H9 (cell line): ENCODE results near the gene SESN2. TPM values are rescaled to one million over a fixed set of nuclear protein-coding genes. Genes with fewer than 3 reads are reported as not detected.
A peak's percentile ranks its signal among the peaks of the same experiment; 100 is the strongest.

Experiments used
- DNase-seq: peaks from one replicate; pipeline ENCODE4 v3.0.0-alpha.2; 2017
- H2AFZ ChIP-seq: one replicate; pipeline ENCODE4 v1.6.1; 2013; ENCODE audit warnings: mild to moderate bottlenecking, low read length, control low read depth, moderate library complexity
- H2AK5ac ChIP-seq: 2 replicates; pipeline ENCODE4 v1.6.1; 2013; ENCODE audit warnings: low read length, control low read depth, mixed read lengths; ENCODE audit not compliant: insufficient read length
- H2BK120ac ChIP-seq: one replicate; pipeline ENCODE4 v1.6.1; 2013; ENCODE audit warnings: low read depth, mild to moderate bottlenecking, low read length, control low read depth, inconsistent platforms; ENCODE audit not compliant: poor library complexity, severe bottlenecking
- H2BK12ac ChIP-seq: 2 replicates; pipeline ENCODE4 v1.6.1; 2013; ENCODE audit warnings: low read length, control low read depth, mixed read lengths, low read depth; ENCODE audit not compliant: insufficient read length
- H2BK15ac ChIP-seq: 2 replicates; pipeline ENCODE4 v1.6.1; 2013; ENCODE audit warnings: low read depth, low read length, control low read depth
- H2BK20ac ChIP-seq: one replicate; pipeline ENCODE4 v1.6.1; 2013; ENCODE audit warnings: low read depth, mild to moderate bottlenecking, low read length, control low read depth, inconsistent platforms; ENCODE audit not compliant: poor library complexity, severe bottlenecking
- H2BK5ac ChIP-seq: 2 replicates; pipeline ENCODE4 v1.6.1; 2013; ENCODE audit warnings: low read length, control low read depth, mixed read lengths; ENCODE audit not compliant: insufficient read length
- H3K14ac ChIP-seq: 2 replicates; pipeline ENCODE4 v1.6.1; 2013; ENCODE audit warnings: low read length, control low read depth; ENCODE audit not compliant: insufficient read depth
- H3K18ac ChIP-seq: 2 replicates; pipeline ENCODE4 v1.6.1; 2013; ENCODE audit warnings: low read depth, mild to moderate bottlenecking, mixed read lengths, low read length, control low read depth; ENCODE audit not compliant: insufficient read length
- H3K23ac ChIP-seq: 2 replicates; pipeline ENCODE4 v1.6.1; 2013; ENCODE audit warnings: low read length, control low read depth, mixed read lengths, low read depth; ENCODE audit not compliant: insufficient read length
- H3K23me2 ChIP-seq: 2 replicates; pipeline ENCODE4 v1.6.1; 2013; ENCODE audit warnings: low read depth, mild to moderate bottlenecking, mixed read lengths, low read length, control low read depth; ENCODE audit not compliant: insufficient read length, poor library complexity, severe bottlenecking
- H3K27ac ChIP-seq: 2 replicates; pipeline ENCODE4 v1.5.1; 2013; ENCODE audit warnings: low read length, control low read depth, mixed read lengths, low read depth; ENCODE audit not compliant: insufficient read length
- H3K27me3 ChIP-seq: 2 replicates; pipeline ENCODE4 v1.6.1; 2013; ENCODE audit warnings: low read length, control low read depth, inconsistent platforms; ENCODE audit not compliant: insufficient read depth
- H3K4ac ChIP-seq: 2 replicates; pipeline ENCODE4 v1.6.1; 2013; ENCODE audit warnings: low read depth, mild to moderate bottlenecking, control low read depth, inconsistent platforms, low read length, moderate library complexity
- H3K4me1 ChIP-seq: 2 replicates; pipeline ENCODE4 v1.6.1; 2013; ENCODE audit warnings: low read length, control low read depth, inconsistent platforms; ENCODE audit not compliant: insufficient read depth
- H3K4me2 ChIP-seq: 2 replicates; pipeline ENCODE4 v1.6.1; 2013; ENCODE audit warnings: low read length, control low read depth, mixed read lengths; ENCODE audit not compliant: insufficient read length, insufficient read depth
- H3K56ac ChIP-seq: 2 replicates; pipeline ENCODE4 v1.6.1; 2013; ENCODE audit warnings: low read depth, mild to moderate bottlenecking, mixed read lengths, low read length, control low read depth; ENCODE audit not compliant: insufficient read length
- H3K79me1 ChIP-seq: 2 replicates; pipeline ENCODE4 v1.6.1; 2013; ENCODE audit warnings: low read depth, mild to moderate bottlenecking, moderate library complexity, low read length, control low read depth, inconsistent platforms; ENCODE audit not compliant: insufficient read depth, poor library complexity, severe bottlenecking
- H3K79me2 ChIP-seq: 2 replicates; pipeline ENCODE4 v1.6.1; 2013; ENCODE audit warnings: low read length, control low read depth, inconsistent platforms; ENCODE audit not compliant: insufficient read depth
- H3K9ac ChIP-seq: 2 replicates; pipeline ENCODE4 v1.6.1; 2013; ENCODE audit warnings: low read length, control low read depth, mixed read lengths; ENCODE audit not compliant: insufficient read length; ENCODE audit errors: extremely low read depth
- H3K9me3 ChIP-seq: one replicate; pipeline ENCODE4 v1.6.1; 2013; ENCODE audit warnings: low read depth, low read length, inconsistent platforms; ENCODE audit not compliant: control insufficient read depth
- H3T11ph ChIP-seq: one replicate; pipeline ENCODE4 v1.6.1; 2013; ENCODE audit warnings: mild to moderate bottlenecking, low read length, control low read depth, inconsistent platforms
- H4K20me1 ChIP-seq: one replicate; pipeline ENCODE4 v1.6.1; 2013; ENCODE audit not compliant: control insufficient read depth, insufficient read length, insufficient read depth
- H4K5ac ChIP-seq: 2 replicates; pipeline ENCODE4 v1.6.1; 2013; ENCODE audit warnings: low read depth, mild to moderate bottlenecking, mixed read lengths, low read length, control low read depth; ENCODE audit not compliant: insufficient read length
- H4K8ac ChIP-seq: replicated peaks from 2 replicates; pipeline ENCODE4 v1.6.1; 2013; ENCODE audit warnings: low read length, control low read depth, mixed read lengths, low read depth; ENCODE audit not compliant: insufficient read length
- H4K91ac ChIP-seq: 2 replicates; pipeline ENCODE4 v1.6.1; 2013; ENCODE audit warnings: low read depth, mild to moderate bottlenecking, moderate library complexity, mixed read lengths, low read length, control low read depth; ENCODE audit not compliant: insufficient read length
- H3K27ac Mint-ChIP-seq, 3 experiments: 2 replicates in 2 of 3; 3 replicates in 1 of 3; pipeline ENCODE4 v1.8.0; 2020 to 2021; ENCODE audit warnings: mixed read lengths in 3 of 3, mild to moderate bottlenecking in 1 of 3, moderate library complexity in 1 of 3
- H3K27me3 Mint-ChIP-seq: 2 replicates; pipeline ENCODE4 v1.8.0; 2021; ENCODE audit warnings: low read depth, mild to moderate bottlenecking, moderate library complexity, mixed read lengths
- H3K36me3 Mint-ChIP-seq, 3 experiments: 2 replicates in 2 of 3; 3 replicates in 1 of 3; pipeline ENCODE4 v1.8.0; 2020 to 2021; ENCODE audit warnings: low read depth in 3 of 3, mixed read lengths in 3 of 3; ENCODE audit not compliant: insufficient read depth in 1 of 3
- H3K4me1 Mint-ChIP-seq, 2 experiments: 2 replicates each; pipeline ENCODE4 v1.8.0; 2020; ENCODE audit warnings: mixed read lengths in 2 of 2
- H3K4me3 Mint-ChIP-seq, 2 experiments: 2 replicates in 1 of 2; 3 replicates in 1 of 2; pipeline ENCODE4 v1.8.0; 2020 to 2021; ENCODE audit warnings: mild to moderate bottlenecking in 2 of 2, mixed read lengths in 2 of 2, moderate library complexity in 1 of 2
- H3K9me3 Mint-ChIP-seq, 2 experiments: 2 replicates in 1 of 2; 3 replicates in 1 of 2; pipeline ENCODE4 v1.8.0; 2020; ENCODE audit warnings: mild to moderate bottlenecking in 2 of 2, mixed read lengths in 2 of 2, moderate library complexity in 1 of 2
- WGBS: extraction: QIAGEN DNeasy Blood & Tissue Kit; methylation state at CpG from one replicate; pipeline ENCODE4 v1.1.7; 2013; ENCODE audit warnings: missing lambda C conversion rate, low lambda C conversion rate, mixed read lengths; ENCODE audit not compliant: insufficient read length; ENCODE audit errors: extremely low coverage; 5-methylcytosine and 5-hydroxymethylcytosine counted together
- total RNA-seq: library from RNA; stranded (reverse); gene quantifications from 2 replicates; pipeline ENCODE4 v1.2.1, GENCODE V29; 2021
- TF ChIP-seq, protein P1 (sequence below): fragments of 200-600 bp; sonication (generic); conservative IDR thresholded peaks from 3 replicates; pipeline ENCODE4 v1.8.0; 2021; ENCODE audit warnings: antibody characterized with exemption, mild to moderate bottlenecking

The SESN2 gene
- total RNA-seq, 1 experiment from 2014 or later = 24.6 TPM

DNA sequence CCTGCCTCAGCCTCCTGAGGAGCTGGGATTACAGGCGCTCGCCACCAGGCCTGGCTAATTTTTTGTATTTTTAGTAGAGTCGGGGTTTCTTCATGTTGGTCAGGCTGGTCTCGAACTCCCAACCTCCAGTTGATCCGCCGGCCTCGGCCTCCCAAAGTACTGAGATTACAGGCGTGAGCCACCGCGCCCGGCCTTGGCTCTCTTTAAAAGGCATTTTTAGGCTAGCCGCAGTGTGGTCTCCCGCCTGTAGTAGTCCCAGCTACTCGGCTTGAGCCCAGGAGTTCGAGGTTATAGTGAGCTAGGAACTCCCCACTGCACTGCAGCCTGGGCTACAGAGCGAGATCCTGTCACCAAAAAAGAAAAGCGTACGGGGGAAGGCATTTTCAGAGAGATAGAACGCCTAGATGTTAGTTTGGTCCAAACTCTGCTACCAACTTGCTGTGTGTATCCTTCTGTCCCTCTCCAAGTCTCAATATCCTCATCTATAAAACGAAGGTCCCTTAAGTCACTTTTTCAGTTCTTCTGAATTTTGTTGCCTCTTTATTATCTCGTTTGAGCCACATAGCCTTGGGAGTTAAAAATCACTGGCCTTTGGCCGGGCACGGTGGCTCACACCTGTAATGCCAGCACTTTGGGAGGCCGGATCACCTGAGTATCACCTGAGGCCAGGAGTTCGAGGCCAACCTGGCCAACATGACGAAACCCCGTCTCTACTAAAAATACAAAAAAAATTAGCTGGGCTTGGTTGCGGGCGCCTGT lies 70.3 kb downstream of the SESN2 start:
- Histone ChIP-seq H3K4me2 (peak overlapping the region; percentile 92), H3K79me2 (no peaks in the 10 kb centered on the region), H3K23me2 (no peaks in the 10 kb centered on the region), H3K79me1 (peaks cover 3% of the 10 kb centered on the region), H2BK5ac (no peak overlapping the region), H4K91ac (no peak overlapping the region), H2BK20ac (no peak overlapping the region), H3K56ac (no peak overlapping the region), H3K14ac (no peak overlapping the region), H3T11ph (no peak overlapping the region), H3K4me1 (no peaks in the 10 kb centered on the region; the same call in 1 of the 2 replicates), H4K8ac (no peak overlapping the region), H3K27me3 (no peaks in the 10 kb centered on the region), H3K23ac (no peak overlapping the region), H2BK12ac (no peak overlapping the region), H4K20me1 (no peaks in the 10 kb centered on the region), H4K5ac (no peak overlapping the region), H3K9ac (peak overlapping the region; percentile 84), H3K9me3 (no peaks in the 10 kb centered on the region), H3K18ac (no peak overlapping the region), H3K4ac (no peak overlapping the region; the same call in 1 of the 2 replicates), H2AK5ac (no peak overlapping the region), H2AFZ (no peak overlapping the region), H2BK120ac (no peak overlapping the region), H3K27ac (no peak overlapping the region), H2BK15ac (no peak overlapping the region)
- H3K27ac Mint-ChIP-seq = peak overlapping the region; percentile 88 to 99 (median 99); a peak in 5 of 7 replicates
- H3K36me3 Mint-ChIP-seq = peaks cover 3 to 30% (median 27%) of the 10 kb centered on the region in 3 experiments; a peak in 5 of 7 replicates
- H3K9me3 Mint-ChIP-seq = no peaks in the 10 kb centered on the region; a peak in 1 of 5 replicates
- peak; percentile 53 for DNase-seq
- peak overlapping the region; percentile 89 to 92 for H3K4me3 Mint-ChIP-seq
- H3K27me3 Mint-ChIP-seq = no peaks in the 10 kb centered on the region
- H3K4me1 Mint-ChIP-seq = peaks cover 4 to 6% of the 10 kb centered on the region in 2 experiments; a peak in 3 of 4 replicates
- TF ChIP-seq, protein P1, sequence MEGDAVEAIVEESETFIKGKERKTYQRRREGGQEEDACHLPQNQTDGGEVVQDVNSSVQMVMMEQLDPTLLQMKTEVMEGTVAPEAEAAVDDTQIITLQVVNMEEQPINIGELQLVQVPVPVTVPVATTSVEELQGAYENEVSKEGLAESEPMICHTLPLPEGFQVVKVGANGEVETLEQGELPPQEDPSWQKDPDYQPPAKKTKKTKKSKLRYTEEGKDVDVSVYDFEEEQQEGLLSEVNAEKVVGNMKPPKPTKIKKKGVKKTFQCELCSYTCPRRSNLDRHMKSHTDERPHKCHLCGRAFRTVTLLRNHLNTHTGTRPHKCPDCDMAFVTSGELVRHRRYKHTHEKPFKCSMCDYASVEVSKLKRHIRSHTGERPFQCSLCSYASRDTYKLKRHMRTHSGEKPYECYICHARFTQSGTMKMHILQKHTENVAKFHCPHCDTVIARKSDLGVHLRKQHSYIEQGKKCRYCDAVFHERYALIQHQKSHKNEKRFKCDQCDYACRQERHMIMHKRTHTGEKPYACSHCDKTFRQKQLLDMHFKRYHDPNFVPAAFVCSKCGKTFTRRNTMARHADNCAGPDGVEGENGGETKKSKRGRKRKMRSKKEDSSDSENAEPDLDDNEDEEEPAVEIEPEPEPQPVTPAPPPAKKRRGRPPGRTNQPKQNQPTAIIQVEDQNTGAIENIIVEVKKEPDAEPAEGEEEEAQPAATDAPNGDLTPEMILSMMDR = no peak; the same call in 2 of the 3 replicates
- WGBS = no CpG with 5 or more reads among the region's 29 CpGs

Other genes with a start within 250 kb of the SESN2 start
- 30.0 and 32.7 TPM in 2 replicates for gene EYA3, start 170.9 kb upstream of the SESN2 start, total RNA-seq
- gene PTAFR, start 82.8 kb upstream of the SESN2 start, total RNA-seq = 1.8 and 1.9 TPM in 2 replicates
- gene DNAJC8, start 26.5 kb upstream of the SESN2 start, total RNA-seq = 126 and 132 TPM in 2 replicates
- 257 and 275 TPM in 2 replicates for gene ATP5IF1, start 23.4 kb upstream of the SESN2 start, total RNA-seq
- gene MED18, start 69.5 kb downstream of the SESN2 start, total RNA-seq = 13.0 and 13.3 TPM in 2 replicates
- 53.8 and 54.0 TPM in 2 replicates for gene PHACTR4, start 110.2 kb downstream of the SESN2 start, total RNA-seq
- gene RCC1, start 246.5 kb downstream of the SESN2 start, total RNA-seq = 92.1 and 93.6 TPM in 2 replicates